ENCODE results near the gene VTI1B. TPM values are rescaled to one million over a fixed set of nuclear protein-coding genes. Genes with fewer than 3 reads are reported as not detected.
A peak's percentile ranks its signal among the peaks of the same experiment; 100 is the strongest.

The VTI1B gene
- polyA plus RNA-seq, 1 donor (not counting 4 experiments of a cell fraction or from before 2014, with no cell fraction given): 94.4 TPM

DNA sequence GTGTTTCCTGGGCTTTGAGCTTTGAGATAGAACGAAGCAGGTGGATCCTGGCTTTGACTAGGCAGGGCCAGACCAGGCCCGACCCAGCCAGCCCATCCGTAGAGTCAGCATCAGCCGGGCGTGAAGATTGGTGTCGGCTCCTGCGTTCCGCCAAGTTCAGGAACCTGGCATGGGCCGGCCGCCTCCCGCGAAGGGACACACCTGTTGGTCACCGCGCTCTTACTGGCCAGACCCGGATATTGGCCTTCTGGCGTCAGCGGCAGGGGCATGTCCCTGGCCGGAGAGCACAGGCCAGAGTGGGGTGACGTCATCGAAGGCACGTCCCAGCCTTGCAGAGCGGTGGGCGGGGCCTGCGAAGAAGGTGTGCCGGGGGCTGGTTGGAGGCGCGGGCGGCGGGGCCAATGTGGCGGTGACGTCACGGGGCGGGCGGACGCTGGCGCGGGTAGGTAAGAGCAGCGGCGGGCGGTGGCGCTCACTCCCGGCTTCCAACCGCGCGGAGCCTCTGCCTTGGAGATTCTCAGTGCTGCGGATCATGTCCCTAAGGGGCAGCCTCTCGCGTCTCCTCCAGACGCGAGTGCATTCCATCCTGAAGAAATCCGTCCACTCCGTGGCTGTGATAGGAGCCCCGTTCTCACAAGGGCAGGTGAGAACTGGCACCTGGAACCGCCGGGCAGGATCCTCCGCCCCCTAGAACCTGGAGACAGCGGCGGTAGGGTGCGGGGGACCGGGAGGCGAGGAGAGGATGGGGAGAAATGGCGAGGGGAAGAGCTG is 54.8 kb downstream of the VTI1B start, which contains the start of gene ARG2:
Gene ARG2 (plus strand): TSS at position 475 of the 771 bp plus-strand sequence. CDS start 58 bp downstream, at position 533.
- DNase-seq (ENCODE audit: low read depth, low spot score) (peak; percentile 66), FAIRE-seq (no peak)
- peak within 1 kb of the TSS; percentile 94 for H2AFZ ChIP-seq (ENCODE audit: control insufficient read depth, low read length)
- peak within 1 kb of the TSS; percentile 71 for H3K27ac ChIP-seq (ENCODE audit: control insufficient read depth, insufficient read depth, low read length)
- H3K4me1 ChIP-seq (ENCODE audit: control insufficient read depth, extremely low read depth, insufficient read depth, low read length): peaks cover 30% of the 10 kb centered on the region
- H3K4me2 ChIP-seq (ENCODE audit: control insufficient read depth, extremely low read depth, insufficient read depth, low read depth, low read length): peak within 1 kb of the TSS; percentile 76
- H3K4me3 ChIP-seq (ENCODE audit: control insufficient read depth in 2 of 3, extremely low read depth in 1 of 3, insufficient read depth in 2 of 3, low read depth in 1 of 3, low read length in 3 of 3): peak within 1 kb of the TSS; percentile 51 to 78 (median 75)
- H3K9me1 ChIP-seq (ENCODE audit: control insufficient read depth, extremely low read depth, insufficient read depth, low read length): no peaks in the 10 kb centered on the region
- H3K79me2 ChIP-seq (ENCODE audit: control insufficient read depth, insufficient read depth, low read length): no peaks in the 10 kb centered on the region
- H3K9ac ChIP-seq (ENCODE audit: control insufficient read depth, extremely low read depth, insufficient read depth, low read length): peak within 1 kb of the TSS; percentile 73
- TF ChIP-seq, protein P1, sequence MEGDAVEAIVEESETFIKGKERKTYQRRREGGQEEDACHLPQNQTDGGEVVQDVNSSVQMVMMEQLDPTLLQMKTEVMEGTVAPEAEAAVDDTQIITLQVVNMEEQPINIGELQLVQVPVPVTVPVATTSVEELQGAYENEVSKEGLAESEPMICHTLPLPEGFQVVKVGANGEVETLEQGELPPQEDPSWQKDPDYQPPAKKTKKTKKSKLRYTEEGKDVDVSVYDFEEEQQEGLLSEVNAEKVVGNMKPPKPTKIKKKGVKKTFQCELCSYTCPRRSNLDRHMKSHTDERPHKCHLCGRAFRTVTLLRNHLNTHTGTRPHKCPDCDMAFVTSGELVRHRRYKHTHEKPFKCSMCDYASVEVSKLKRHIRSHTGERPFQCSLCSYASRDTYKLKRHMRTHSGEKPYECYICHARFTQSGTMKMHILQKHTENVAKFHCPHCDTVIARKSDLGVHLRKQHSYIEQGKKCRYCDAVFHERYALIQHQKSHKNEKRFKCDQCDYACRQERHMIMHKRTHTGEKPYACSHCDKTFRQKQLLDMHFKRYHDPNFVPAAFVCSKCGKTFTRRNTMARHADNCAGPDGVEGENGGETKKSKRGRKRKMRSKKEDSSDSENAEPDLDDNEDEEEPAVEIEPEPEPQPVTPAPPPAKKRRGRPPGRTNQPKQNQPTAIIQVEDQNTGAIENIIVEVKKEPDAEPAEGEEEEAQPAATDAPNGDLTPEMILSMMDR (optimal IDR thresholded peaks at IDR 0.05 in 1 of 3, IDR thresholded peaks at IDR 0.05 in 1 of 3, conservative IDR thresholded peaks at IDR 0.05 in 1 of 3; ENCODE audit: extremely low read depth in 1 of 3, insufficient read depth in 2 of 3, low read length in 3 of 3): peak in 2 of 3 experiments; percentile 22 to 47
- no peak for TF ChIP-seq EZH2 (IDR thresholded peaks at IDR 0.05; ENCODE audit: low read length)
- no peaks in the 10 kb centered on the region for H3K27me3 ChIP-seq (ENCODE audit: control insufficient read depth, extremely low read depth, insufficient read depth, low read length)
- no peaks in the 10 kb centered on the region for H3K9me3 ChIP-seq (ENCODE audit: control insufficient read depth, low read depth, low read length)
- peaks cover 0 to 4% of the 10 kb centered on the region in 2 experiments for H3K36me3 ChIP-seq (ENCODE audit: control insufficient read depth in 2 of 2, extremely low read depth in 1 of 2, insufficient read depth in 2 of 2, low read length in 2 of 2)
- H4K20me1 ChIP-seq (ENCODE audit: control insufficient read depth, extremely low read depth, insufficient read depth, low read length): no peaks in the 10 kb centered on the region
- dilution Hi-C loops (cut with MboI; ENCODE audit: extremely low pct_ligation_motif_present, low sequenced_read_pairs): no loop called here

DNA sequence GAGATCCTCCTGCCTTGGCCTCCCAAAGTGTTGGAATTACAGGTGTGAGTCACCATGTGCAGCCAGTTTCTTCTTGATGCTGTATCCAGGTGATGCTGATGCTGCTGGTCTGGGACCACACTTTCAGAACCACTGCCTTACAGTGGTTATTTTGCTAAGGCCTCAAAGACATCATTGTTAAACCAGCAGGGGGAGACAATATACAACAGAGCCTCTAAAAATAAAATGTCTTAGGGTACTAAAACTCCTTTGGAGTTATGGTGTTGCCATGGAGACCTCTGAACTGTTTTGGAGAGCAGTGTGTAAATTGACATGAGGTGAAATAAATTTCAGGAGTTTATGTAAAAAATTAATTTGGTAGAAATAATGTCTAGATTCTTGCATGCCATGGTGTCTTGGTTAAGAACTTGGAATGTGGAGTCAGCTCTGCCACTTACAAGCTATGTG is 55.8 kb downstream of the VTI1B start:
- no peaks in the 10 kb centered on the region for H3K9me3 ChIP-seq (ENCODE audit: control insufficient read depth, low read depth, low read length)
- H3K9me1 ChIP-seq (ENCODE audit: control insufficient read depth, extremely low read depth, insufficient read depth, low read length): no peaks in the 10 kb centered on the region
- H3K4me1 ChIP-seq (ENCODE audit: control insufficient read depth, extremely low read depth, insufficient read depth, low read length): peaks cover 25% of the 10 kb centered on the region
- no peaks in the 10 kb centered on the region for H3K36me3 ChIP-seq (ENCODE audit: control insufficient read depth in 2 of 2, extremely low read depth in 1 of 2, insufficient read depth in 2 of 2, low read length in 2 of 2)
- no peak overlapping the region for H3K4me2 ChIP-seq (ENCODE audit: control insufficient read depth, extremely low read depth, insufficient read depth, low read depth, low read length)
- H4K20me1 ChIP-seq (ENCODE audit: control insufficient read depth, extremely low read depth, insufficient read depth, low read length): no peaks in the 10 kb centered on the region
- peak overlapping the region; percentile 71 for H3K27ac ChIP-seq (ENCODE audit: control insufficient read depth, insufficient read depth, low read length)
- no peak overlapping the region for H3K4me3 ChIP-seq (ENCODE audit: control insufficient read depth in 2 of 3, extremely low read depth in 1 of 3, insufficient read depth in 2 of 3, low read depth in 1 of 3, low read length in 3 of 3)
- peak; percentile 32 for FAIRE-seq
- no peak for TF ChIP-seq EZH2 (IDR thresholded peaks at IDR 0.05; ENCODE audit: low read length)
- TF ChIP-seq, protein P1 (optimal IDR thresholded peaks at IDR 0.05 in 1 of 3, IDR thresholded peaks at IDR 0.05 in 1 of 3, conservative IDR thresholded peaks at IDR 0.05 in 1 of 3; ENCODE audit: extremely low read depth in 1 of 3, insufficient read depth in 2 of 3, low read length in 3 of 3): peak; percentile 34 to 56 (median 43)
- DNase-seq (ENCODE audit: low read depth, low spot score): peak; percentile 44
- no peak overlapping the region for H2AFZ ChIP-seq (ENCODE audit: control insufficient read depth, low read length)
- H3K79me2 ChIP-seq (ENCODE audit: control insufficient read depth, insufficient read depth, low read length): no peaks in the 10 kb centered on the region
- H3K27me3 ChIP-seq (ENCODE audit: control insufficient read depth, extremely low read depth, insufficient read depth, low read length): no peaks in the 10 kb centered on the region
- dilution Hi-C loops (cut with MboI; ENCODE audit: extremely low pct_ligation_motif_present, low sequenced_read_pairs): no loop called here
- no peak overlapping the region for H3K9ac ChIP-seq (ENCODE audit: control insufficient read depth, extremely low read depth, insufficient read depth, low read length)

Data from keratinocyte (primary cell).